NCI-H526 (cell line): ENCODE measurements around the gene TFPI.

Experiments used
- DNase-seq, 2 experiments: peaks; one replicate each; lab custom pipeline; 2025; lab: John Stamatoyannopoulos, UW

TFPI gene

GRCh38 chr2:187466129-187466792 is 88.0 kb downstream of the TFPI start:
- no peak for DNase-seq

- no peak for DNase-seq
Observed at GRCh38 chr2:187462839-187463238, 91.4 kb downstream of the TFPI start.

- DNase-seq: no peak
Observed at GRCh38 chr2:187461294-187462261, 92.7 kb downstream of the TFPI start.

DNA sequence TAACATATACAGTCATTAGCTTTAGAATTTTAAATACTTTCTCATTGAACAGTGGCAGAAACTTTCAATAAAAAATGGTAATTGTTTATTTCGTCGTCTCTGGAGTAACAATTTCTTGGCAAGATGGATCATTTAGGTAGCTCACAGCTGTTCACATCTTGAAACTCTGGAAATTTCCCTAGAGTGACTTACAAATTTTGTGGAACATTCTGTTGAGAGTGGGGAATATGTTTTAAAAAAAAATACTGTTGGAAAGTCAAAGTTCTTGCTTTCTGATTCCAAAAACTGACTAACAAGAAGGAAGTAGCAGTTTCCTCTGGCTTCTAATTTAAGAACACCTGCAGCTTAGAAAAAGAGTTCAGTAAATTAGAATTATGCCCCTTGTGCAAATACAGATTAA is 95.0 kb downstream of the TFPI start:
- no peak for DNase-seq

DNA sequence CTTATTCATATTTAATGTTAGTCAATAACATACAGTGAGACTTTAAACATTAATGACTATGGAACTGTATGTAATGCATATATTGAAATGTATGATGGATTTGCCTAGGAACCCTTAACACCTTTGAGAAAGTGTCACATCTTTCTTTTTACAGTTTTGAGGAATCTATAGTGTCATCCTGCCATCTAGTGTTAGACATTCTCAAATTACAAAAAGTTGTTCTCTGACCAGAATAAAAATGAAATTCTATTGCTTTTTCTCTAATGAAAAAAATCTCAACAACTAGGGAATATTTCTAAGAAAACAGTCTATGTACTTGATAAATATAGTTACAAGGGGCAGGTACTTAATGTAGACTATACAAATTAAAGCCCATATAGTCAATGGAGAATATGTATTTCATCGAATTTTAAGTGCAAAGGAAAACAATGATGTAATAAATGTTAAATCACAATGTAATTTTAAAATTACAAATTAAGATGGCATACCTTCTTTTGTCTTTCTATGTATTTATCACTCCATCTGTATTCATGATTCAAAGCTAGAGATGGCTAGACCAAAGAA is 101.1 kb downstream of the TFPI start:
- DNase-seq: peak in 1 of 2 experiments; percentile 53

DNA sequence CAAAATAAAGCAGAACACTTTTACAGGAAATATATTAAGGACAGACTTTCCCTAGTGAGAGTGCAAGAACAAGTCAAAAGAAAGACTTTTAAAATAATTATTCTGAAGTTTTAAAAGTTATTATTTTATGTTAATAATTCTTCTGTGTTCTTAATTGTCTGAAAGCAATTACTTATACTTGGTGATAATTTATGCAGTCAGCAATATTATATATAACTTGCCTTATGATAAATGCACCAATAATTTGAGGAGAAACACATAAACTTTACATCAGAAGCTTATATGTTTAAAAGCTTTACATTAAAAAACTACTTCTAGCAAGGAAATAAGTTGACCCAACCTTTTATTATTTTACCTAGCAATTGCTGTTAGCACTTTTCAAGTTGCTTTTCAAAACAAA is 102.7 kb downstream of the TFPI start:
- DNase-seq: no peak

DNA sequence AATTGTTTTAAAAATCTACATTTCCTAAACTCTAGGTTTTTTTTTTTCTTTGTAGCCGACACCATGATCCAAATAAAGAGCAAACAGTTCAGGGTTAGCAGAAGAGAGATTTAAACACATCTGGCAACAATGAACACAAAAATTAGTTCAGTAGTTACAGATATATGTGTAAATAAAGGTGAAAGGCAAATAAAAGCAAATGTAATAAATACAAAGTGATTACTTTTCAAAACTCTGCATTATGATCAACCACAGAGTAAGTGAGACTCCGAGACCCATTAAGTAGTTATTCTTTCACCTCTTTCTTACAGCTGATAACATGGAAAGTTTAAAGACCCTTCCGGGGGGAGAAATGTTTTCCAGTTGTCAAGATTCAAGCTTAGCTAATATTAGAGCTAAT is 106.9 kb downstream of the TFPI start:
- no peak for DNase-seq

DNA sequence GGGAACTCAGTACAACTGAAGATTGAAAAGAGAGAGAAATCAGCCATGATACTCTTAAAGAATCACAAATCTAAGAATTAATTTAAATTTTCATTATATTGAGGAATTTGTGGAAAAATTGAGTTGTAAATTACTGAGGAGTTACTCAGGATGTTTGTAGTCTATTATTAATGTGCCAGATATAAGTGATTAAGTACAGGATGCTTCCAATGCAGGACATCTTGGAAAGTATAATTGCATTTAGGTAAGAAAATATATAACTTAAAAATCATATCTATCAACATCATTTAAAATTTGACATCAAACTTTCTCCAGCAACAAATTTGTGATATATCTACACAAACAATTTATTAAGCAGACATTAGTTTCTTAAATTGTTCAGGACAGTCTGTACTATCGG is 107.5 kb downstream of the TFPI start:
- no peak for DNase-seq

DNA sequence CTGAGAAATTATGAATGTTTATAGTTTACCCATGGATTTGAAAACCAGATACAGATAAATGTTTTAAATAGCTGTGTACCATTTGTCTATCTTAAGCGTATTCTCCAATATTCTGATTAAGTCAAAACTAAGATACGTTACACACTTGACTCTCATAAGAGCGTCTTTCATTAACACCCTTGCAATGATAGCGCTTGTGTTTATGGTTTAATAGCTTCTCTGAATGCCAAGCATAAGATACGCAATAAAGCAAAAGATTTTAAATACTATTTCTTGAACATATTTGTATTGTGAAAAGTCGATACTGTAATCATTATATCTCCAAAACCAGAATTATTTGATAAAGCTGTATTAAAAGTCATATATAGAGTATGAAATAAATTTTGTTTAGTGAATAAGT is 109.2 kb downstream of the TFPI start:
- DNase-seq: no peak

DNA sequence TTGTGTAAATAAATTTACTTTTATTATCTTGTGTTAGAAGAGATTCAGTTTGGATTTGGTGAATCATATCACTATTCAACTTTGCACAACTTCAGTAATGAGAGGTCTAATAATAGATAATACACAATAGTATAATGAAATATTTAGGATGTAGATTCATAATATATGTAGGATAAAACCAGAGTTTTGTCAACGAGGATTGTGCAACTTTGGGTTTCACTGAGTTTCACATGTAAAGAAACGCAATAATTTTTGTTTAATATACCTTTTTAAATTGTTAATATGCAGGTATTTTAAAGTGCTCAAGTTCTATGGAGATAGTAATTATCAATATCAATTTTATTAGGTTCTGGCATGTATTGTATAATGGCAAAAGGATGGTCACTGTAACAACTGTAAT is 111.5 kb downstream of the TFPI start:
- no peak for DNase-seq

GRCh38 chr2:187442378-187442777 is 111.9 kb downstream of the TFPI start:
- no peak for DNase-seq

DNA sequence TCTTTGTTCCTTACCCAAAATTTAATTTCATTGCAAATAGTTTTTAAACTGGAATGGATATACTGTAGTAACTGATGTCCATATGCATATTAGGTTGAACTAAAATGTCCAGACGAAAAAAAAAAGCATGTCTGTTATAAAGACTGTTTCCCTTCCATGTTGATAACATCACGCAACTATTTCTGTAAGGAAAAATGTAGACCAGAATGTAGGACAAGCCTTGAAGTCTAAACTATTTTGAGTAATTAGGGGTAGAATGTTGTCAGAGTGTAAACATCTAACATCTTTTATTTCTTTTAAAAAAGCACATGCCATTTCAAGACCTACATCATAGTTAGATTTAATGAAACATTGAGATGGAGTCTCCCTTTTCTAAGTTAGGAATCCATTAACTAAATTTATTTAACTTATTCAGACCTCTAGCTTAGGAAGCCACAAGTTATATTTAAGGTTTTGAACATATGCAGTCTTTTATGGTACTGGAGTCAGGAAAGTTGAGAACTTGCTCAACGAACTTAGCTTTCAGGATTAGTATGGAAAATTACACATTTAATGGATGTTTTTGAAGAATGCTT is 114.0 kb downstream of the TFPI start:
- DNase-seq: no peak

GRCh38 chr2:187438455-187438854 is 115.8 kb downstream of the TFPI start:
- no peak for DNase-seq

DNA sequence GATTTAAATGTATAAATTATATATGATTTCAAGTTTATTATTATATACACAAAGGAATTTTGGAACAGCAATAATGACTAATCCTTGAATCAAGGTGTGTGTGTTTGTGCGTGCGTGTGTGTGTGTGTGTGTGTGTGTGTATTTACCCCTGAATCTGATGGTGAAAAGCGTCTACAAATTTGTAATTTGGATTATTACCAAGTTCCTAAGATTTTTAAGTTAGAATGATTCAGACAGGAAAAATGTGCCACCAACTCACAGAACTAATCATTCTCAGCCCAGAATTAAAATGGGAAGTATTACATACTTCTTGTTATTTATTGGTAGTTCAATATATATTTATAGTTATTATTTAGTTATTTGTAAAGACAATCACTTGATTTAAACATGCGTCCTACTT is 118.5 kb downstream of the TFPI start:
- no peak for DNase-seq

GRCh38 chr2:187435078-187435477 is 119.2 kb downstream of the TFPI start:
- no peak for DNase-seq

- DNase-seq: no peak
Observed at GRCh38 chr2:187434342-187434785, 119.9 kb downstream of the TFPI start.

DNA sequence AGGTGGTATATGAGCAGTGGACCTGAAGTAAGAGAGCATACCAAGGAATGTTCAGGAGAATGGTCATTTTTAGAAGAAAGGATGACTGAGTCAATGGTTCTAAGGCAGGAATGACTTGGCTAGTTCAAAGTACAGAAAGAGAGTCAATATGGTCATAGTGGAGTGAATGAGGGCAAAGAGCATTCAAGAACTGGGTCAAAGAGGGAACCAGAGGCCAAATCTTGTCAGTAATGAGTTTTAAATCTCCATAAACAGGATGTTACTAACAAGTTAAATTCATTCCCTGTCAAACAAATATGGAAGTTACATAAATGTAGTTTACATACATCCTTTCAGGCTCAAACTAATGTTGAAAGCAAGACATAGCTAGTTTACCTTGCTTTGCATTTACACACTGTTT is 122.3 kb downstream of the TFPI start:
- no peak for DNase-seq

GRCh38 chr2:187429989-187430388 is 124.2 kb downstream of the TFPI start:
- no peak for DNase-seq

- no peak for DNase-seq
Observed at GRCh38 chr2:187424146-187424545, 130.1 kb downstream of the TFPI start.

GRCh38 chr2:187422282-187422681 is 132.0 kb downstream of the TFPI start:
- DNase-seq: no peak

DNA sequence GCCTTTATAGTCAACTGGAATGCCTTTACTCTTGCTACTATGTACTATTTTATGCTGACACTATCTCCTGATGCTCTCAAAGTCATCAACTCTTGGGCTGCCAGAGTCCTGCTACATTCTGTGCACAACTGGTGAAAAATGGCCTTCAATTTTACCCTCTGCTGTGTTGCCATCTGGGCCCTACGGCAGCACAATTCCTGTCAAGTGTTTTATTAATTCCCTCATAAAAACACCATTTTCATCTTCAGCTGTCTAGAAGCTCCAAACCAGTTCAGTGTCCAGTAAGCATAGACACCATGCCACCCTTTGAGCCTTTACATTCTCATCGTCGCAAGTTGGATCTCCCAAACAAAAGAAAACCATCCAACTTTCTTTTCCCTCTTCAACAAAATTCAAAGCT is 132.7 kb downstream of the TFPI start:
- no peak for DNase-seq

- DNase-seq: no peak
Observed at GRCh38 chr2:187419808-187420207, 134.4 kb downstream of the TFPI start.

GRCh38 chr2:187415449-187415848 is 138.8 kb downstream of the TFPI start:
- DNase-seq: no peak
